Measurements from ENCODE around the gene MMP28. TPM values are rescaled to one million over a fixed set of nuclear protein-coding genes. Genes with fewer than 3 reads are reported as not detected.
A peak's percentile ranks its signal among the peaks of the same experiment; 100 is the strongest.

MMP28 gene
- total RNA-seq, 1 donor from 2014 or later, result 6.1 TPM

DNA sequence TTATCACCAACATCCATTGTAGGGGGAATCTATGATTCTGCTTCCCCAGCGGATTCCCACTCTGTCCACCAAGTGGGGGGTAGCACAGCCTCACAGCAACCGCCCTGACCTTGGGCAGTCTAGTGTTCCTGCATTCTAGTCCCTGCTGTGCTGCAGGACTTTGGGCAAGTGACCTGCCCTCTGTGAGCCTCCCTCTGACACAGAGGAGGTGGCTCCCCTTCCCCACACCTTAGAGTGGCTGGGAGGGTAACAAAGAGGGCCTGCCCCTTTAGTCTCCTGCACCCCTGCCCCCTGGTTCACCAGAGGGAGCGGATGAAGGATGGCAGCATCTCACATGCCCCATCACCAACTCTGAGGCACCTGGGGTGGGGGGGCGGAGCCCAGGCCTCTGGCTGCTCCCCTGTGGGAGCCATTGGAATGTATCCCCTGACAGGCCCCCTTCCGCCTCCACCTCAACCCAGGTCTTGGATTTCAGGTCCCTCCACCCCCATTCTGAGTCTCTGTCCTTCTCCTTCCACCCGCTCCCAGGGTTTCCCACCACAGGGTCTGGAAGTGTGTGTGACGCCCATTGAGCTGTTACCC lies 52.5 kb downstream of the MMP28 start:
- DNase-seq, result no peak

DNA sequence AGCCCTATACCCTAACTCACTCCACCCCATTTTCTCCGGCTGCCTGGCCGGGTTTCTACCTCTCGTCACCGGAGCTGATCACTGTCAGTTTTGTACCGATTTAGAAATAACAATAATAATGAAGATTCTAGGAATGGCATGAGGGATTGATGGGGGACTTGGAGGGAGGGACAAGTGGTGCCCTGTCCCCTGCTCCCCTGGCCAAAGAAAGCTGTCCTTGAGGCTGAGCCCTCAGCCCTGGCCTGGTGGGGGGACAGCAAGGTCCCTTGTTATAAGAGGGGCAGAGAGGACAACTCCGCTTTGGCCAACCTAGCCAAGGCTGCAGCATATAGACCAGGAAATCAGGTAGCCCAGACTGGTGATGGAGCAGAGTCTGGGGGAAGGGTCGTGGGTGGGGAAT lies 52.9 kb downstream of the MMP28 start:
- DNase-seq, result no peak

DNA sequence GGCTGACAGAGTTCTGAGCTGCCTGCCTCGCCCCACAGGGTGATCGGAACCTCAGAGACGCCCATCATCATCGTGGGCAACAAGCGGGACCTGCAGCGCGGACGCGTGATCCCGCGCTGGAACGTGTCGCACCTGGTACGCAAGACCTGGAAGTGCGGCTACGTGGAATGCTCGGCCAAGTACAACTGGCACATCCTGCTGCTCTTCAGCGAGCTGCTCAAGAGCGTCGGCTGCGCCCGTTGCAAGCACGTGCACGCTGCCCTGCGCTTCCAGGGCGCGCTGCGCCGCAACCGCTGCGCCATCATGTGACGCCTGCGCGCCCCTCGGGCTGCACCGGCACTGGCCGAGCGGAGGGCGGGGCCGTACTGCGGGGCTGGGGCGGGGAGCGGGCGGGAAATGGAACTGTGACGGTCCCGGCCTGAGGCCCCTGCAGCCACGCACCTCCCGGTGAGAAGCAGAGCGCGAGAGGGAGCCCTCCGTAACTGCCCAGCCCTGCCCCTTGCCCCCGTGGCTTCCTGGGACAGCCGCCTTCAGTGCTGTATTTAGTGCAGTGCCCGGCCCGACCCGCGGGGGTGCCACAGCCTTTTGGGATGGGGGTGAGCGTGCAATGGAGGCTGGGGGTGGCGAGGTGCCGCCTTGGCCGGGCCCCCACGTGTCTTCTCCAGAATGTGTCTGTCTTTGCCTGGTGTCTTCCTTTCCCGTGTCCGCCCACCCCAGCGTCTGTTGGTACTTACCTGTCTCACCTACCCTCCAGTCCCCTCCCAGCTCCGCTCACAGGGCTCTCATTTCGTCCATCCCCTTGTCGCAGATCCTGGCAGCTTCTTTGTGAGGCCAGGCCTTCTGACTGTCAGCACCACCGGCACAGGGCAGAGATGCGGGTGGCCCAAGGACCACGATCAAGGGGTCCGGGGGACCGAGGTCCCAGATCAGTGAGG lies 54.2 kb downstream of the MMP28 start:
- no peak for DNase-seq

DNA sequence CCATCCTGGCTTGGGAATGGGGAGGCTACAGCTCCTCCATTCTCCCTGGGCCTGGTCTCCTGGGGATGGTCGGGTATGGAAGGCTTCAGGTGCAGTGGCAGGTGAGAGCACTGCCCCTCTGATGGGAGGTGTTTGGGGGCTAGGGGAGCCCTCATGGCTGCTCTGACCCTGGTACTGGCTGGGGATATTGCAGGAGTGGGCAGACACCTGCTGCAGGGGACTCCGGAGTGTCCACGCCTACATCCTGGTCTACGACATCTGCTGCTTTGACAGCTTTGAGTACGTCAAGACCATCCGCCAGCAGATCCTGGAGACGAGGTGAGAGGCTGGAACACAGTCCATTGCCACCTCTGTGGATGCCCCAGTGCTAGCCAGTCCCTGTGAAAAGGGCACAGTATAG lies 55.2 kb downstream of the MMP28 start:
- no peak for DNase-seq

DNA sequence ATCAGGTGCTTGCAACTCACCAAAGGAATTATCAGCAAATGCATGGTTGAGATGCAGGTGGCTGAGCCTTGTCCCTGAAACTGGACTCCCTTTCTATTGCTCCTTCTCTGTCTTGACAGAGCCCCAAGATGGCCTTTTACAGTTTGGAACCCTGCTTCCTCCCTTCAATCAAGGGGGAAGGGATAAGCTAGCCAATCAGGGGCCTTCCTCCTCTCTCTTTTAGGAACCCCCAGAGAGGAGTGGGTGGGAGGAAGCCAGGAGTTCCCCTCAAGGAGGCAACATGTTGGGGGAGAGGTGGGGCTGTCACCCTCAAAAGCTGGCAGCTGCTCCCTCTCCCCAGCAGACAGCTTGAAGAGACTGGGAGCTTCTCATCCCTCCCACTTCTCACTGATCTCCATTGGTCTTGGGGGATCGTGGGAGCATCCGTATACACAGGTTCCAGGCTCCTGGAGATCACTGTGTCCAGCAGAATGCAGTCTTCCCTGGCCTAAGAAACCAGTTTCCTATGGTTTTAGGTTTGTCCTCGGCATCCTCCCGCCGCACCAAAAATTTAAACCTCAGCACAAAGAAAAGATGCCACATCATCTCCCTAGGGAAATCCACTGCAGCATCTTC lies 56.8 kb downstream of the MMP28 start:
- DNase-seq, result no peak

DNA sequence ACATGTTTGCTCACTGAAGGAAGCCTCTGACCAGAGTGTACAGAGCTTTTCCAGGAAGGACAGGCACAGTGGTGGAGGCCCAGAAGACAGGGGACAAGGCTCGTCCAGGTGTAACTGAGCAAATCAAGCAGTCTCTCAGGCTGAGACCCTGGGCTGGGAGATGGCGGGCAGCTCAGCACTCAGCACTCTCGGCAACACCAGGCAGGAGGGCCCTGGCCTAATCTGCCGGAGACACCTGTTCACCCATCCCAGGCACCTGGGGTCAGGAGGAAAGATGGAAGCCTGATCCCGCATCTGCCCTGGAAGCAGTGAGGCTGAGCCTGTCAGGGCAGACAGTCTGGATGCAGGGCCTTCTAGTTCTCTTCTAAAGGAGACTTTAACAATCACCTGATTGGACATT lies 59.2 kb downstream of the MMP28 start:
- DNase-seq, result no peak

DNA sequence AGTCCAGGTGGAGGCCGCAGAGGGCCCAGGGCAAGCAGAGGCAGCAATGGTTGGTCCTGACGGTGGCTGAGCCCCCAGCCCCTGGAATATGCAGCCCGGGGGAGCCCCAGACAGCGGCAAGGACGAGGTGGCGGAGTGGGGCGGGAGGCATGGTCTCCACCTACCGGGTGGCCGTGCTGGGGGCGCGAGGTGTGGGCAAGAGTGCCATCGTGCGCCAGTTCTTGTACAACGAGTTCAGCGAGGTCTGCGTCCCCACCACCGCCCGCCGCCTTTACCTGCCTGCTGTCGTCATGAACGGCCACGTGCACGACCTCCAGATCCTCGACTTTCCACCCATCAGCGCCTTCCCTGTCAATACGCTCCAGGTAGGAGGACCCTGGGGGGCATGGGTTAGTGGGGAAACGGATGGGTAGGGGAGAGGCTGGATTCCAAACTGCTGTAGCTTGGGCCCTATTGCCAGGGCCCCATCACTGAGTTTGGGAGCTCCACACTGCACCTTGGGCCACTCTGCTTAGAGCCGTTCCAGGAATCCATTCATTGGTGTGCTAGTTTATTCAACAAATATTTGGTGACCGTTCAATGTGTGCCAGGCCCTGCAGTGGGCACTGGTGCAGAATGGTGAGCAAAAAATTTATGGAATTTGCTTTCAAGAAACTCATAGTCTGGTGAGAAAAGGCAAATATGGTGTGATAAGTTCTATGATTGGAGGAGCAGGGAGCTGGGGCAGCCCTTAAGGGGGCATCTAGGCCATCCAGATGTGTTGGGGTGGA lies 60.2 kb downstream of the MMP28 start:
- no peak for DNase-seq

DNA sequence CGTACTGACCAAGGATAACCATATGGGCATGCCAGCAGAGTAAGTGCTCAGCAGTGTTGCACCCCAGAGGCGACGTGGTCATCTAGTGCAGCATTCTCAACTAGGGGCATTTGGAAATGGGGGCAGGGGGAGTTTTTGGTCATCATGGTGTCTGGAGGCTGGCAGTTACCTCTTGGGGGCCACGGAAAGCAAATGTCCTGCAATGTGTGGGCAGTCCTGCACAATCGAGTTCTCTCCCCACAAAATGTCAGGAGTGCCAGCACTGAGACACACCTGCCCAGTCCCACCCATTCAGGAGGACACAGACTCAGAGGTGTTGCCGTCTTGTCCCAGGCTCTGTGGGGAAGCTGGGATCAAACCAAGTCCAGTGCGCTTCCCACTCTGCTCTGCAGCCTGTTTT lies 61.0 kb downstream of the MMP28 start:
- DNase-seq, result no peak

DNA sequence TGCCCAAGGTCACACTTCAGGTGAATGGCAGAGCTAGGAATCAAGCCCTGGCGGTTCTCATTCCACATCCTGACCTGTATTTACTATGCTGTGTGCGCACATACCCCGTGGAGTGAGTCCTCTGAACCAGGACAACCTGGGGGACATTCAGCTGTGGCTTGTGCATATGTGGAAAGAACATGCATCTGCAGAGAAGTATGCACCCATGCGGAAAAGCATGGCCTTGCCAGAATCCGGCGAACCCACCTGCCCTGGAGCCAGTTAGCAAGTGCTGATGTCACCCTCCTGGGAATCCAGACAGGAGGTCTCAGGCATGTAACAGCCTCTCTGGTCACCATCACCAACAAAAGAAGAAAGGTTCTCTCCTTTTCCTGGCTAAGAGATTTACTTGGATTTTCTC lies 62.1 kb downstream of the MMP28 start:
- no peak for DNase-seq

DNA sequence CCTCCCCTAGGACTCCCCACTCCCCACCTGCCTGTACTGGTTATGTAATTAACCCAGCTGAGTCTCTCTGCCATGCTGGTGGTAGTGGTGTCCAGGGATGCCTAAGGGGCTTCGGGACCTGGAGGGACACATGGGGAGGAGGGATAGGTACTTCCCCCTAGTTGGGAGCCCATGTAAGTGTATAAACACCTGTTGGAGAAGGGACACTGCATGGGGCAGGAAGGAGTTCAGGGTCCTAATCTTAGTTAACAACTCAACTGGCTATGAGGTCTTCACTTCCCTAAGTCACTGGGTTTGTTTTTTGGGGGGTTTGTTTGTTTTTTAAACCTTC lies 62.7 kb downstream of the MMP28 start:
- DNase-seq, result no peak

DNA sequence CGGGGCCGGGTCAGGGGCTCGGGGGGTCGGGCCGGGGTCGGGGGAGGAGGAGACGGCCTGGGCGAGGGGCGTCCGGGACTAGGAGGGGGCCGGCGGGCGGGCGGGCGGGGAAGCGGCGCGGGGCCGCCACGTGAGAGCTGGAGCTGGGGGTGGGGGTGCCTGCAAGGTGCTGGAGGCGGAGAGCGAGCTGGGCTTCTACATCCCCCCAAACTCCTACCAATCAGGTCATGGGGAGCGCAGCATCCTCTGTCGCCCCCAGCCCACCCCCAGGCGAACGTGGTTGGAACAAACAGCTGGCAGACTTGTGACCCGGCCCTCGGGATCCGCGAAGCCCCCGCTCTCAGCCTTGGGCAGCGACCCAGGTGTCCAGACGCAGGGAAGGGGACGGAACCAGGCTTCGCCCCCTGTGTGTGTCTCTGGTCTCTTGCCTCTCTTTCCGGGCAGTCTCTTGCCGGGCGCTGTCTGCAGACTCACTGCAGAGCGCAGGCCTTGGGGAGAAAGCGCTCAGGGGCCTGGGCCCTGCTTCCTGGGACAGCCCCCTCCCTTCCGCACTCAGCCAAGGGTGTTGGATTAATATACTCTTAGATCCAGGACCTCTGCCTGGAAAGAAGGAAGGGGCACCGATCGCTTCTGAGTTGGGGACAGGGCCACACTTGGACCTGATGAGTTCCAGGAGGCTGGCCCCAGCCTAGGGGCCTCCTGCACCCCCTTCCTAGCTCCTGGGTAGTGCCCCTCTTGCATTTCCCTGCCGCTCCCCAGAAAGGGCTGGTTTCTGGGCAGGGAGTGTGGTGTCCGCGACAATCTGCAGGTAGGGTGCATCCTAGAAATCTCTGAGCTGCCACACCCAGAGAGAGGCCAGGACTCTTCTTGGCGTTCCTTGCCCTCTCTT lies 63.3 kb downstream of the MMP28 start:
- DNase-seq, result no peak

DNA sequence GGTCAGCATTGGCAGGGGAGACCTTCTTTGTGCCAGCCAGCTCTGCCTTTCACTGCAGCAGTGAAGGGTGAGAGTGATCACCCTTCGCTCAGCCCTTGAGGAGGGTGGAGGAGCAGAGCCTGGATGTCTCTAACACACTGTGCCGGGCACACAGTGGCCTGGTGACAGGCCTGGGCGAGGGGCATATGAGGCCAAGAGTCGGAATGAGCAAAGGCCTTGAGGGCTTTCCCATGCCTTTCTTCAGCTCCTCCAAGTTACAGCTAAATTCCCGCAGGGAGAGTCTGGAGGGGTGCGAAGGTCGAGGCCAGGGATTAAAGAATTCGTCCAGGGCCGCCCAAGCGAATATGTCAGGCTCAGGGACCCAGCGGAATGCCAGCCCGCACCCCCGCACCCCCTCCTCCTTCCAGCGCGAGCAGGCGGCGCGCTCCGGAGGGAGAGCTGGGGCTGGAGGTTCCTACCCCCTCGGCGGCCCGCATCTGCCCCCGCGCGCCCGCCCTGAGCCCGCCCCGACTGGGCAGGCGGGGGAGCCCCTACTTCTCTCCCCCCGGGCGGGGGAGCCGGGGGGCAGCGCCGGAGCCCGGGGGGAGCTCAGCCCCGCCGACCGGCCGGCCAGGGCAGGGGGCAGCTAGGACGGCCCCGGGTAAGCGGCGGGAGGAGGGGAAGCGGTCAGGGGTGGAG lies 64.1 kb downstream of the MMP28 start, which contains the start of gene RASL10B:
TSS of gene RASL10B (plus strand) at position 401 of the 678 bp plus-strand sequence. CDS start 3,546 bp downstream, outside the sequence.
- peak; percentile 10 for DNase-seq

DNA sequence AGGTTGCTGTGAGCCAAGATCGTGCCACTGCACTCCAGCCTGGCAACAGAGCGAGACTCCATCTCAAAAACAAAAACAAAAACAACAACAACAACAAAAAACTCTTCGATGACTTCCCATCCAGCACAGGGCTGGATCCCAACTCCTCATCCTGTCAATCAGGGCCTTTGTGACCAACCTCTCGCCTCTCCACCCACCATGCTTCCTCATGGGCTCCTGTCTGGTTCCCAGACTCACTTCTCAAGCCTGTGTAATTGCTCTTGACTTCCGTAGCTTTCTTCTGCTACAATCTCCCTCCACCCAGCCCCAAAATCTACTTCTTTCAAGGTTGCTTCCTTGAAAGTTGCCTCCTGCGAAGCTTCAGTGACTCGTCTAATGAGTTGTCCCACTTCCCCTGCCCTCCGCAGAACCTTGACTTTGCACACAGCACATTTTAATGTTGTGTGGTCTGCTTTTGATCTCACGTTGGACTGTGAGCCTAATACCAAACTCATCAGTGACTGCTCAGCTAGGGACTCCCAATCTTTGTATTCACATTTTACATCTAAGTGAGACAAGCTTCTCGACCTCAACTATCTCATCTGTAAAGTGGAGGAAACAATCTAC lies 64.9 kb downstream of the MMP28 start:
- DNase-seq, result no peak

DNA sequence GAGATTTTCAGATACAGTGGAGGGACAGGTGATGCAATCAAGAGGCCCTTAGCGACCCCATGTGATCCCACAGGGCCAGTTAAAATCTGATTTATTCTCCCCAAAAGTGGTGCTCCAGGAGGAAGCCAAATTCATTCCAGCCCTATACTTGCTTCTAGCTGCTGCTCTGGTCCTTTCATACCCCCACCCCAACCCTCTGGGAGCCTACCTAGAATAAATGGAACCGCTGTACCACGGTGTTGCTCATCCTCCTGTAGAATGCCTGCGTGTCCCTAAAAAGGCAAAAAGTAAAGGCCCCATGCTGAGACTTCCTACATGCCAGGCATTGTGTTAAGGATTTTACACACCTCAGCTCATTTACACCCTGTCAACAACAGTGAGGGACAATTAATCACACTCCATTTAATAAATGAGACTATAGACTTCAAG lies 66.0 kb downstream of the MMP28 start:
- no peak for DNase-seq

DNA sequence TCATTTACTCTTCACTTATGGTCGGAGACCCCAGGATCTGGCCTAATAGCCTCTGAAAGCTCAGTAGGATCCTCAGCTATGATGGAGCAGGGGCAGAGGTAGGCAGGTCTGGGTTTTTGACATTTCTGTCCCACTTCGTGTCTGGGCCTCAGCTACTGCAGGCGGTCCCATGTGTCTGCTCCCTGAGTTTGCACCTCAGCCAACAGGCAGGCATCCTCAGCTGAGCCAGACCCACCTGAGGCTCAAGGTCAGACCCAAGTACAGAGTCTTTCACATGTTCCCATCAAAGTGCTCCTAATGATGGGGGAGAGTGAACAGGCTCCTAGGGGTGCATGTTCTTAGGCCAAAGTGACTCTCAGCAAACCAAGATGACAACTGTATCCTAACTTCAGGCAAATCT lies 66.9 kb downstream of the MMP28 start:
- DNase-seq, result no peak

DNA sequence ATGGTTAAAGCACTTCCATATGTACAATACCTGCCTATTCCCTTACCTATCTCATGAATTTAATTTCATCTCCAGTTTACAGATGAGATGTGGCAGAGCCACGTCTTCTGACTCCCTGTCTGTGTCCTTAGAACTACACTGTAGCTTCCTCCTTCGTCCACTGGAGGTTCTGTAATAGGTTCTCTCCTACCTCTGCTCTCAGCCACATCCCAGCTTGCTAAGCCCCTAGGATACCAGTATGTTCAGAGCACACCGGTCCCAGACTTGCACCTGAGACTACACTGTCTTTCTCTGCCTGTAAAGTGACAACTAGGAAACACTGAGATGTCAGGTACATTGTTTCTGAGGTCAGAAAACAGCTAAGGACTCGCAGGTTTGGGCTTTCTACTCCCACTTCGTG lies 67.8 kb downstream of the MMP28 start:
- DNase-seq, result no peak

DNA sequence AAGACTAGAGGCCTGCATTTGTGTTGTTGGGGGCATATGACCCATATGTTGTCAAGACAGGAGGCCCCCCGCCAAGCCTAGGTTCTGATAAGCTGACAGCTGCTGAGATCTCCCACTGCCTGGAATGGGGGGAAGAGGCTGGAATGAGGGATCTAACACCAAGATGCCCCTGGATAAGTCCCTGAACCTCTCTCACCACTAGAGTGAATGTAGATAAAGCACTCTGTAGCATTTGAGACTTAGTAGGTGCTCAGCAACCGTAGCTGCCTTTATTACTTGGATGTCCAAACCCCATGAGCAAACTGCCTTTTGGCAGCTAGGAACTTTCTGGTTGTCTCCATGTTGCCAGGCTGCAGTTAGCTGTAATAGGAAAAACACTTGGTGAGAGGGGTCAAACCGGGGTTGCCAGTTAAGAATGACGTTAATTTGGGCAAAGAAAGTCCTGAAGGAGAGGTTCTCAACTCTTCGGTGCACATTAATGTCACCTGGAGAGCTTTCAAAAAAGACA lies 68.4 kb downstream of the MMP28 start:
- no peak for DNase-seq

DNA sequence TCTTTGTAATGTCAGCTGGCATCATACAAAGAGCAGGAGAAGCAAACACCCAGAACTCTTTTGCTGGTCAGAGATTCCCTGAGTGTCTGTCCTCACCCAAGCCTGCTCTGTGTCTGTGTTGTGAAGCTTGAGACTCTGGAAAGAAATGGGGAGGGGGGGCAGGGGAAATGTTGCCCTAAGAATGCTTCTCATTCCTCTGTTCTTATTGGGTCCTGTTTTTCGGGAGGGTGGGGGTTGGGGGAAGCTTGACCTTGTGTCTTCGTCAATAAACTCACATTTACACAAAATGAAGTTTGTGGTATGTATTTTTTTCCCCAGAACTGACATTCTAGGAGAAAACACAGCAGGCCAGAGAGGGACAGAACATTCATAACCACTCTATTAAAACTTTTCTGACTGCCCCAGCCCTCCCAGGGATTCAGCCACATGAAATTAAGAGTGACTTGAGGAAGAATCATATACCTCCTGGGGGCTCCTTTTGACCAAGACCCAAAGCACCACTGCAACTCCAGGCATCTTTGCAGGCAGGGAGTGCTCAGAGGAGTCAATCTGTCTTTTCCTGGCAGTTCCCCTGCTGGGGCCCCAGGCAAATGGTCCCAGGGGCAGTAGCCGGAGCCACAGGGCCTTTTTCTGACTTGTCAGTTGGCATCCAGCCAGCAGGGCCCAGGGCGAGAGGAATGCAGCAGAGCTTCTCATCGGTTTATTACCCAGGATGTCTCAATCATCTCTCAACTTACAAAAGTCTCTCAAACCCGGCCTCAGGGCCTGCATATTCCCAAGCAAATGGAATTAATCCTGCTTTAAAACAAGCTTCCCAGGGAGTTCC lies 69.1 kb downstream of the MMP28 start:
- peak; percentile 3 for DNase-seq

DNA sequence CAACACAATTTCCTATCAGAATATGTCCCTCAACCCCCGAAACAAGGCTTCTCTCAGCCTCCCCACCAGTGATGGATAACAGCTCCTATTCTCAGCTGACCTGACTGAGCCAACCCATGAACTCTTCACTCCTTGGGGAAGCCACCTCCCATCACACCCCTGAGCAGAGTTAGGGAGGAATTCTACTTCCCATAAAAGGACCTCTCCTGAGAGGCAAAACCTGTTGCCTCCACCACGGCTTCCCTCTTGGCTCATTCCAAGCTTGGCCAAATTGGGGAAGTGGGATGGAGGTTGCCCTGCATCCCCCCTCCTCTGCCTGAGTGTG lies 69.7 kb downstream of the MMP28 start:
- DNase-seq, result no peak

DNA sequence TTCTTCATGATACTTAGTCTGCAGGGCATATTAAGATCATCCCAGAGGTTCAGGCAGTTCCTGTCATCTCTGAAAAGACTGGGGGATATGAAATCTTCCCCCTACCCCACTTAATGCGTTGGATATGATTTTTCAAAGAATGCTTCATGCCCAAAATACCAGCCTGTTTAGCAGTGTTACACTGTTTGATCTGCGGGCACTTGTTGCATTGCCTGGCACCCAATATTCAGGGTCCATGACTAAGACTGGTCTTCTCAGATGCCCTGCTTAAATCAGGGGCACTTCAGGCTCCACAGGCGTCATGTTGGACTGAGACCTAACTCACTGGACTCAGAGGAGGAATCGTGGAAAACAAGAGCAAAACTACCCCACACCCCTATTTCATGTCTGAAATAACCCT lies 70.4 kb downstream of the MMP28 start:
- DNase-seq, result no peak
